Natural killer cell (primary cell): Measurements from ENCODE around the gene FRZB. TPM values are rescaled to one million over a fixed set of nuclear protein-coding genes. Genes with fewer than 3 reads are reported as not detected.

Source experiments
- ATAC-seq, 3 donors: fragments of 150-1000 bp in 2 of 3; fragments of 200-7000 bp in 1 of 3; cut with Tn5 transposase; 1 replicate in 1 of 3; 2 replicates in 2 of 3; pipeline ENCODE4 v1.10.0; 2021; ENCODE audit warnings: mild to moderate bottlenecking in 2 of 3, moderate library complexity in 2 of 3
- DNase-seq, 2 donors: peaks; one replicate each; pipeline versions ENCODE4 v3.0.0 to v3.0.0-alpha.2; 2013 to 2021; ENCODE audit warnings: mixed read lengths in 1 of 2
- H3K27ac ChIP-seq: one replicate; pipeline ENCODE4 v1.5.1; 2013; ENCODE audit warnings: mild to moderate bottlenecking, low read length
- H3K27me3 ChIP-seq: one replicate; pipeline ENCODE4 v1.6.1; 2013; ENCODE audit warnings: low read length; ENCODE audit not compliant: control insufficient read depth, insufficient read depth
- H3K36me3 ChIP-seq: one replicate; pipeline ENCODE4 v1.6.1; 2013; ENCODE audit warnings: low read length; ENCODE audit not compliant: control insufficient read depth, insufficient read depth
- H3K4me1 ChIP-seq: one replicate; pipeline ENCODE4 v1.6.1; 2013; ENCODE audit warnings: low read length; ENCODE audit not compliant: control insufficient read depth, insufficient read depth
- H3K4me3 ChIP-seq: one replicate; pipeline ENCODE4 v1.5.1; 2013; ENCODE audit warnings: low read length
- H3K9me3 ChIP-seq: one replicate; pipeline ENCODE4 v1.6.1; 2013; ENCODE audit warnings: low read length; ENCODE audit not compliant: control insufficient read depth, insufficient read depth
- H3K27ac Mint-ChIP-seq, 2 donors: one replicate each; pipeline ENCODE4 v1.8.0; 2022; ENCODE audit warnings: mild to moderate bottlenecking in 2 of 2, mixed read lengths in 2 of 2, moderate library complexity in 1 of 2
- H3K27me3 Mint-ChIP-seq, 2 donors: one replicate each; pipeline ENCODE4 v1.8.0; 2022; ENCODE audit warnings: low read depth in 2 of 2, mixed read lengths in 2 of 2
- H3K36me3 Mint-ChIP-seq: one replicate; pipeline ENCODE4 v1.8.0; 2022; ENCODE audit warnings: mixed read lengths
- H3K4me1 Mint-ChIP-seq, 2 donors: one replicate each; pipeline ENCODE4 v1.8.0; 2022; ENCODE audit warnings: mixed read lengths in 2 of 2
- H3K4me3 Mint-ChIP-seq: one replicate; pipeline ENCODE4 v1.8.0; 2022; ENCODE audit warnings: mild to moderate bottlenecking, moderate library complexity, mixed read lengths
- H3K9me3 Mint-ChIP-seq, 2 donors: one replicate each; pipeline ENCODE4 v1.8.0; 2022; ENCODE audit warnings: mixed read lengths in 2 of 2
- CTCF ChIP-seq: fragments of 200-600 bp; IDR thresholded peaks from one replicate; pipeline ENCODE4 v1.8.0; 2022; ENCODE audit warnings: antibody characterized with exemption
- WGBS: methylation state at CpG from one replicate; pipeline ENCODE4 v1.1.7; 2013; ENCODE audit warnings: missing lambda C conversion rate; ENCODE audit not compliant: insufficient coverage; 5-methylcytosine and 5-hydroxymethylcytosine counted together
- intact Hi-C: fragments of 100-400 bp; cut with micrococcal nuclease; formaldehyde crosslinking; loops from one replicate; pipeline ENCODE4 v1.14.2; 2022
- total RNA-seq, 4 donors: library from RNA; stranded (reverse); fragments of 120-200 nt in 1 of 4; gene quantifications; one replicate each; pipeline versions ENCODE4 v1.2.3 to v1.2.4, GENCODE V29; 2013 to 2022

Gene FRZB
- not detected for total RNA-seq
- total RNA-seq (2013), result 0.02 TPM

DNA sequence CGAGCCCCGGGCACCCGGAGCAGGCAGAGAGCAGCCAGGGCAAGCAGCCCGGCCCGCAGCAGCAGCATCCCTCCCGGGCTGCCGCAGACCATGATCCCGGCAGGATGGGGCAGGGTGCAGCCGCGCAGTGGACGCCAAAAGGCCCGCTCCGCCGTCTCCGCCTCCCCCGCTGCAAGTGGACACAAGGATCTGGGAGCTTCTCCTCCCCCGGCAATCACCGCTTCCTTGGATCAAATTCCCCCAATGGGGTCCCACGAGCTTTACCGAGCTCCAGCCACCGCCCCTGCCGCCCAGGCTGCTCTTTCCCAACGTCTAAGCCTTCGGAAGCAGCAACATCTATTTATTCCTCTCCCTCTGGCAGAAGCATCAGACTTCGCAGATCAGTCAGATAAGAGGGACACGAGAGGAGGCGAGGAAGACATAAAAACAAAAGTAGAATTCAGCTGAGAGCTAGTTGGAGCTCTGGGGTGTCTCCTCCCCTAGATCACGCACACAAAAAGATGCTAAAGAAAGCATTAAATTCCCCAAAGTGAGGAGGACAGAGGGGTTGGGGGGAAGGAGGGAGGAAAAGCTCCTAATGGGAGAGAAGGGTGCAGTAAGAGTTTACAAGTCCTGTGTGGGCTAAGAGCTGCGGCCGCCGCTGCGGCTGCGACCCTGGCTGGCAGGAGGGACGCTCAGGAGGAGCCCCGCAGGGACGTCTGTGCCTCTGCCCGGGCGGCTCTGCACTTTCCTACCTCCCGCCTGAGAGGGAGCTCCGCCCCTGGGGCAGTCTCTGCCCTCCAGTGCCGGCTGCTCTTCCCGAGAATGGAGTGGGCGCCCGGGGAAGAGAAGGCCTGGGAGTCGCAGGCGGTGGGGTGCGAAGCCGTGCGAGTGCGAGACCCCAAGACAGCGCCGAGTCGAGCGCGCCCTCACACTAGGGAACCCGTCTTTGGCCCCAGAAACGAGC, at the start of gene FRZB:
TSS of gene FRZB (minus strand) at position 177 of the 946 bp plus-strand sequence. CDS start at position 92, 85 bp downstream.
- no peak for ATAC-seq
- H3K36me3 Mint-ChIP-seq, result peaks cover 7% of the 10 kb centered on the region
- Histone ChIP-seq H3K27me3 (peaks cover 7% of the 10 kb centered on the region), H3K9me3 (no peaks in the 10 kb centered on the region), H3K27ac (no peak within 1 kb of the TSS), H3K4me1 (peaks cover 8% of the 10 kb centered on the region), H3K36me3 (no peaks in the 10 kb centered on the region), H3K4me3 (no peak within 1 kb of the TSS)
- H3K27me3 Mint-ChIP-seq, result peaks cover 42 to 46% of the 10 kb centered on the region in 2 donors
- peaks cover 0 to 5% of the 10 kb centered on the region in 2 donors for H3K4me1 Mint-ChIP-seq
- no peak for TF ChIP-seq CTCF
- H3K9me3 Mint-ChIP-seq, result no peaks in the 10 kb centered on the region
- H3K27ac Mint-ChIP-seq, result no peak within 1 kb of the TSS
- 4% methylated on average over 53 of the region's 57 CpGs for WGBS
- no peak for DNase-seq
- intact Hi-C loops, result no loop called here
- H3K4me3 Mint-ChIP-seq, result no peak within 1 kb of the TSS

GRCh38 chr2:182915369-182916326, 49.2 kb upstream of the FRZB start:
- Histone ChIP-seq H3K36me3 (no peaks in the 10 kb centered on the region), H3K4me1 (no peaks in the 10 kb centered on the region), H3K27ac (no peak overlapping the region), H3K27me3 (no peaks in the 10 kb centered on the region), H3K4me3 (no peak overlapping the region), H3K9me3 (no peaks in the 10 kb centered on the region)
- no peak for TF ChIP-seq CTCF
- Mint-ChIP-seq H3K4me1 (peaks cover 4 to 7% of the 10 kb centered on the region in 2 donors), H3K36me3 (no peaks in the 10 kb centered on the region), H3K9me3 (no peaks in the 10 kb centered on the region), H3K27ac (no peak overlapping the region), H3K27me3 (no peaks in the 10 kb centered on the region), H3K4me3 (no peak overlapping the region)
- 93% methylated on average over 6 of the region's 6 CpGs for WGBS
- ATAC-seq, result no peak
- no peak for DNase-seq
- intact Hi-C loops, result no loop called here

DNA sequence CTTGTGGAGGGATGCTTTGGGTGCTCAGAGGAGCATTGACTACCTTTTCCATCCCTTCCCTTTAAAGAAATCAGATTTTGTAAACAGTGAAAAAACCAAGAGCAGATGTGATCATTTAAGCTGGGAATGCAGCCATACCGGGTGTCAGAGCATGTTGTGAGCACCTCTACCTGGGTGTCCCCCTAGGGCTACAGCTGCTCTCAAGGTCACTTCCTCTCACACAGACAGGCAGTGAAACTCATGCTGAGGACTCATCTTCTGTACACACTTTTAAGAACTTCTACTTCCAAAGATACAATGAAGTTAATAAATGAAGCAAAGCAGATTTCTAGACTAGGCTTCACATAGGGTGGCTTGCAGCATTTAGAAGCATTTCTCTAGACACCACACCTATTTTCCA, 48.4 kb upstream of the FRZB start:
- Mint-ChIP-seq H3K4me3 (no peak overlapping the region), H3K36me3 (no peaks in the 10 kb centered on the region), H3K27ac (no peak overlapping the region), H3K9me3 (no peaks in the 10 kb centered on the region), H3K27me3 (no peaks in the 10 kb centered on the region), H3K4me1 (no peaks in the 10 kb centered on the region)
- no peaks in the 10 kb centered on the region for H3K9me3 ChIP-seq
- H3K4me3 ChIP-seq, result no peak overlapping the region
- no peaks in the 10 kb centered on the region for H3K27me3 ChIP-seq
- ATAC-seq (no peak), DNase-seq (no peak)
- H3K4me1 ChIP-seq, result no peaks in the 10 kb centered on the region
- intact Hi-C loops, result no loop called here
- no peak overlapping the region for H3K27ac ChIP-seq
- TF ChIP-seq CTCF, result no peak
- whole genome bisulfite sequencing, result 91% methylated on average over 1 of the region's 1 CpG
- no peaks in the 10 kb centered on the region for H3K36me3 ChIP-seq
